ENCODE measurements around the gene SPTB. TPM values are rescaled to one million over a fixed set of nuclear protein-coding genes. Genes with fewer than 3 reads are reported as not detected.

SPTB gene
- total and polyA plus RNA-seq, 10 of the 15 experiments (the other 5 are each of a cell fraction or from before 2014, with no cell fraction given), result under 0.01 to 0.04 (median 0.02) TPM; not detected in 4

- no peak overlapping the region for H2AFZ ChIP-seq (ENCODE audit: control insufficient read depth, low read depth, low read length)
- intact Hi-C loops (cut with micrococcal nuclease; ENCODE audit: unreplicated experiment), result no loop called here
- ChIA-PET CTCF (no interaction called here), RAD21 (ENCODE audit: unreplicated experiment) (no interaction called here), SMC1A (ENCODE audit: uncharacterized antibody, unreplicated experiment) (no interaction called here), POLR2A (no interaction called here)
- no peak overlapping the region for H3K4me3 ChIP-seq
- ATAC-seq, result no peak
- 21% methylated on average over 3 of the region's 3 CpGs for WGBS (ENCODE audit: insufficient coverage, insufficient replicate concordance, low lambda C conversion rate, missing lambda C conversion rate)
- no peaks in the 10 kb centered on the region for H3K36me3 ChIP-seq (ENCODE audit: control insufficient read depth in 2 of 2, insufficient read depth in 2 of 2, low read length in 1 of 2)
- in situ Hi-C loops (cut with MboI), result no loop called here
- no peak overlapping the region for H3K9ac ChIP-seq (ENCODE audit: control insufficient read depth, insufficient read depth, low read length)
- no peaks in the 10 kb centered on the region for H3K4me1 ChIP-seq (ENCODE audit: control insufficient read depth, insufficient read depth, low read length)
- H3K27me3 ChIP-seq (replicated peaks in 1 of 2; ENCODE audit: control insufficient read depth in 2 of 2, insufficient read depth in 2 of 2, low read length in 1 of 2), result peaks cover 0 to 9% of the 10 kb centered on the region in 2 experiments; a peak in 3 of 4 replicates
- no peak for DNase-seq (ENCODE audit: low read depth, low spot score)
- H4K20me1 ChIP-seq (ENCODE audit: control insufficient read depth, insufficient read depth), result no peaks in the 10 kb centered on the region
- H3K4me2 ChIP-seq (ENCODE audit: control insufficient read depth, insufficient read depth), result no peak overlapping the region
- TF ChIP-seq ASH2L (IDR thresholded peaks at IDR 0.05; ENCODE audit: borderline replicate concordance, low read depth) (no peak), EZH2 (IDR thresholded peaks at IDR 0.05; ENCODE audit: borderline replicate concordance, control insufficient read depth, low read depth, low read length) (no peak), ZNF622 (IDR thresholded peaks at IDR 0.05) (no peak), POLR2AphosphoS5 (IDR thresholded peaks at IDR 0.05; ENCODE audit: low read length) (no peak), HDAC6 (IDR thresholded peaks at IDR 0.05; ENCODE audit: unreplicated experiment) (no peak), WRNIP1 (IDR thresholded peaks at IDR 0.05; ENCODE audit: borderline replicate concordance, low read depth, low read length) (no peak), SREBF1 (IDR thresholded peaks at IDR 0.05; ENCODE audit: low read length) (no peak), TBL1XR1 (IDR thresholded peaks at IDR 0.05; ENCODE audit: low read depth, low read length) (no peak), MEF2B (IDR thresholded peaks at IDR 0.05; ENCODE audit: partially characterized antibody, poor library complexity, severe bottlenecking) (no peak), SREBF2 (IDR thresholded peaks at IDR 0.05; ENCODE audit: low read length) (no peak), HSF1 (IDR thresholded peaks at IDR 0.05; ENCODE audit: low read depth, low read length) (no peak), ZNF217 (IDR thresholded peaks at IDR 0.05) (no peak), NR2F1 (conservative IDR thresholded peaks at IDR 0.05) (no peak), NBN (IDR thresholded peaks at IDR 0.05) (no peak)
- no TSS peak for BruUV-seq (replicated peaks)
- no peaks in the 10 kb centered on the region for H3K9me3 ChIP-seq (replicated peaks; ENCODE audit: control insufficient read depth, insufficient read depth, low read length)
- no peaks in the 10 kb centered on the region for H3K79me2 ChIP-seq (ENCODE audit: control insufficient read depth, insufficient read depth, low read length)
- no peak overlapping the region for H3K27ac ChIP-seq (ENCODE audit: control insufficient read depth, insufficient read depth)
- FAIRE-seq, result no peak
Measured at GRCh38 chr14:64873506-64874219, 6.0 kb downstream of the SPTB start.
